CD1c-positive myeloid dendritic cell (primary cell): Measurements from ENCODE around the gene LTBP4.
"Not testable (repeated sequence)": the region's sequence is repeated elsewhere in the genome, so short reads cannot be mapped to it uniquely, and the experiment has no call there.

Experiments
- DNase-seq: peaks from one replicate; pipeline ENCODE4 v3.0.0-alpha.2; 2016; ENCODE audit errors: extremely low spot score

Gene LTBP4

DNA sequence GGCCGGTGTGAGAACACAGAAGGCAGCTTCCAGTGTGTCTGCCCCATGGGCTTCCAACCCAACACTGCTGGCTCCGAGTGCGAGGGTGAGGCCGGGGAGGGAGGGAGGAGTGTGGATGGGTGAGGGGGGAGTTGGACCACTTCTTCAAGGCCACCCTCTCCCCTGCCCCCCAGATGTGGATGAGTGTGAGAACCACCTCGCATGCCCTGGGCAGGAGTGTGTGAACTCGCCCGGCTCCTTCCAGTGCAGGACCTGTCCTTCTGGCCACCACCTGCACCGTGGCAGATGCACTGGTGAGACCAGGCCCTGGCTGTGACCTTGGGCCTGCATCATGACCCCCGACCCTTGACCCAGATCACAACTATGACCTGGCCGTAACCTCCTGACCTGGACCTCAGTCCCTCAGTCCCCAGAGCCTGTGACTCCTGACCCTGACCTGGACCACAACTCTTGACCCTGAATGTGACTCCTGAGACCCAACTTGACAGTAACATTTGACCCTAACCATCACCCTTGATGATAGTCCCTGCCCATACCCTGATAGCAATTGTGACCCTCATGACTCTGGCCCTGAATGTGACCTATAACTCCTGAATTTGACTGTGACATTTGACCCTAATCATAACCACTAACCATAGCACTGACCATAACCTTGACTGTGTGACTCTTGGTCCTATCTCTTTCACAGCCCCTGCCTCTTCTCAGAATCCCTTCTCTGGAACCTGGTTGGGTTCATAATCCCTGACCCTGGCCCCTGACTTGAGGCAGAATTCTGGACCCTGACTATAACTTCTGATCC lies 10.9 kb downstream of the LTBP4 start:
- DNase-seq: no peak

DNA sequence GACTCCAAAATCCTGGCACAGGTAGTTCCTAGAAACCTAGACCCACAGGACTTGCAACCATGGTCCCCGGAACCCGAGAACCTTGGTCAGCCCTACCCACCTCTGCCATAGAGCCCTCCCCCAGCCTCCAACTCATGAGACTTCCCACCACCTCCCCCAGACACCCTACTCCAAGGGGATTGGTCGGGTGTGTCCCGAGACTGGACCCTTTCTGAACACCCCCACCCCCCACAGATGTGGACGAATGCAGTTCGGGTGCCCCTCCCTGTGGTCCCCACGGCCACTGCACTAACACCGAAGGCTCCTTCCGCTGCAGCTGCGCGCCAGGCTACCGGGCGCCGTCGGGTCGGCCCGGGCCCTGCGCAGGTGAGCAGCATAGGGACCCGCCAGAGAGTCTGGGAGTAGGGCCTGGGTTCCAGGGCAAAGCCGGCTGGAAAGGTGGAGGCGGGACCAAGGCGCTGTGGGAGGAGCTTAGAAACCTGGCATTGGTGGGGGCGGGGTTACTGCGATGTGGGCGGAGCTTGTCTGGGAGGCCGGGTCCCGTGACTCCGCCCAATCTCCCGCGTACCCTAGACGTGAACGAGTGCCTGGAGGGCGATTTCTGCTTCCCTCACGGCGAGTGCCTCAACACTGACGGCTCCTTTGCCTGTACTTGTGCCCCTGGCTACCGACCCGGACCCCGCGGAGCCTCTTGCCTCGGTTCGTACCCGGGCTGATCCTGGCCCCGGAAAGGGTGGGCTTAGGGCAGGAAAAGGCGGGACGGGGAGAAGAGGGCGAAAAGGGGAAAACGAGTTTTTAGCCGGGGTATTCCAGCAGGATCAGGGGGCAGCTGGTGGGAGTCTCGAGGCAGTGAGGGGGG lies 11.9 kb downstream of the LTBP4 start:
- peak; percentile 71 for DNase-seq

GRCh38 chr19:40613690-40614621 lies 12.8 kb downstream of the LTBP4 start:
- peak; percentile 83 for DNase-seq

DNA sequence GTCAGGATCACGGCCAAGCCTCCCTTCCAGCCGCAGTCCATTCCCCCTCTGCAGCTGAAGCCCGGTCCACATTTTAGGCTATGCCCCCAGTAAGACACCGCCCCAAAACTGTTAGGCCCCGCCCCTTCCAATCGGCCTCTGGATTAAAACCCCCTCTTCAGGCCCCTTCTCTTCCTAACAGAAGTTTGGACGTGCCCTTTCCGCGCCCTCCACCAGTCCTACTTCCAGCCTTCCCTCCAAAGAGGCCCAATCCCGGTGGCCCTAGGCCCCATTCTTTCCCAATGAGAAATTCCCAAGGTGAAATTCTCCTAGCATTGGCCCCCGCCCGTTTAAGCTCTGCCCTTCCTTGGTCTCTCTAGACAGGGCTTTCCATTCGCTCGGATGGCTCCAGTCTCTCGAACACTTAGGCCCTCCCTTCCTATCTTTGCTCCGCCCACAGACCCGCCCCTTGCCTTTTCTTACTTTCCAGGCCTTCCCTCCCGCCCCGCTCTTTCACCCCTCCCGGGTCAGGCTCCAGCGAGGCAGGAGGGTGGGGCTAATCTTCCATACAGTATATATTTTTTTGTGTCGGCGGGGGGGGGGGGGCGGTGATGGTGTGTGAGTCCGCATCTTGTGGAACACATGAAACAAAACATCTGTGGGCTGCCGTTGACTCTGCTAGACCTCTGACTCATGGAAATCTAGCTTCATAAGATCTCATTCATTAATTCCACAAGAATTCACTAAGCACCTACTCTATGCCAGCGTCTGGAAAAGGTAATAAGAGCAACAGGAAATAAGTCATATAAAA lies 13.6 kb downstream of the LTBP4 start:
- DNase-seq: peak; percentile 72

DNA sequence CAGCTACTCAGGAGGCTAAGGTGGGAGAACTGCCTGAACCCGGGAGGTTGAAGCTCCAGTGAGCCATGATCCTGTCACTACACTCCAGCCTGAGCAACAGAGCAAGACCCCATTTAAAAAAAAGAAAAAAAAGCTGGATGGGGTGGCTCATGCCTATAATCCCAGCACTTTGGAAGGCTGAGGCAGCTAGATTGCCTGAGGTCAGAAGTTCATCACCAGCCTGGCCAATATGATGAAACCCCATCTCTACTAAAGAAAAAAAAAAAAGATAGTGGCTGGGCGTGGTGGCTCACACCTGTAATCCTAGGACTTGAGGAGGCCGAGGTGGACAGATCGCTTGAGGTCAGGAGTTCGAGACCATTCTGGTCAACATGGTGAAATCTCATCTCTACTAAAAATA lies 15.0 kb downstream of the LTBP4 start:
- DNase-seq: no peak

DNA sequence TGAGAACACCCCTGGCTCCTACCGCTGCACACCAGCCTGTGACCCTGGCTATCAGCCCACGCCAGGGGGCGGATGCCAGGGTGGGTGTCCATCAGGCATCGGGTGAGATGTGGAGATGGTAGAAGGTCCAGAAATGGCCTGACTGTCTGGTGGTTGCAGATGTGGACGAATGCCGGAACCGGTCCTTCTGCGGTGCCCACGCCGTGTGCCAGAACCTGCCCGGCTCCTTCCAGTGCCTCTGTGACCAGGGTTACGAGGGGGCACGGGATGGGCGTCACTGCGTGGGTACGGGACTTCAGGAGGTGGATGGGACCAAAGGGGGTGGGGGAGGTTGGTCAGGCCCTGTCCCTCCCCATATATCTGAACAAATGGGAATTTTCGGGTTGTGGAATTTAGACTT lies 15.8 kb downstream of the LTBP4 start:
- no peak for DNase-seq

GRCh38 chr19:40617961-40618360 lies 16.8 kb downstream of the LTBP4 start:
- no peak for DNase-seq

GRCh38 chr19:40619333-40620160 lies 18.4 kb downstream of the LTBP4 start:
- DNase-seq: no peak

GRCh38 chr19:40620161-40620485 lies 19.0 kb downstream of the LTBP4 start:
- no peak for DNase-seq

DNA sequence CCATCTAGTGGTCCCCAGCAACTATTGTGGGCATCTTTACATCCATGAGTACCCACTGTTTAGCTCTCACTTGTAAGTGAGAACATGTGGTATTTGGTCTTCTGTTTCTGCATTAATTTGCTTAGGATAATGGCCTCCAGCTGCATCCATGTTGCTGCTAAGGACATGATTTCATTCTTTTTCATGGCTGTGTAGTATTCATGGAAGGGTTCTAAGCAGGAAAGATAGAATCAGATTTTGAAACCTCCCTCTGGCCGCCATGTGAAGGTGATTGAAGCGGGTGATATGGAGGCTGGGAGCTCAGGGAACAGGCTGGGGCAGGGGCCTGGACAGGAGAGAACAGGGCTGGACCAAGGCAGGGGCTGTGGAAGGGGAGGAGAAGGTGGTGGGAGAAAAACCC lies 20.1 kb downstream of the LTBP4 start:
- no peak for DNase-seq

- DNase-seq: no peak
Observed at GRCh38 chr19:40621966-40622772, 21.0 kb downstream of the LTBP4 start.

- no peak for DNase-seq
Observed at GRCh38 chr19:40622773-40623075, 21.6 kb downstream of the LTBP4 start.

- no peak for DNase-seq
Observed at GRCh38 chr19:40623403-40624251, 22.5 kb downstream of the LTBP4 start.

DNA sequence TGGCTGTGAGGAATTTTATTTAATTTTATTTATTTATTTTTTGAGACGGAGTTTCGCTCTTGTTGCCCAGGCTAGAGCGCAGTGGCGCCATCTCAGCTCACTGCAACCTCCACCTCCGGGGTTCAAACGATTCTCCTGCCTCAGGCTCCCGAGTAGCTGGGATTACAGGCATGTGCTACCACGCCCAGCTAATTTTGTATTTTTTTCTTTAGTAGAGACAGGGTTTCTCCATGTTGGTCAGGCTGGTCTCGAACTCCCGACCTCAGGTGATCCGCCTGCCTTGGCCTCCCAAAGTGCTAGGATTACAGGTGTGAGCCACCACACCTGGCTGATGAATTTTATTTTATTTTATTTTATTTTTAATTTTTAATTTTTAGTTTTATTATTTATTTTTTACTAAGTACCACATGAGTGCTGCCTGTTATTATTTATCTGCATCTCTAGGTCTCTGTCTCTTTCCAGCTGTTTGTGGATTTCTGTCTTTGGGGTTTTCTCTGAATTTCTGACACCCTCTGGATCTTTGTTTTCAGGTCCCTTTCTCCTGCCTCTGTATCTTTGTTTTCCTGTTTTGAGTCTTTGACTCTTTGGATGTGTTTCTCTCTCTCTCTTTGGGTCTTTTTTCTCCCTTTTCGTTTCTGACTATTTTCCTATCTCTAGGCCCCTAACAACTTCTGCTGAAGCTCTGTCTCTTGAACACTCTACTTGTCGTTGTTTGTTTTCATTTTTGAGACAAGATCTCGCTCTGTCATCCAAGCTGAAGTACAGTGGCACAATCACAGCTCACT lies 23.4 kb downstream of the LTBP4 start:
- DNase-seq: not testable (repeated sequence)

DNA sequence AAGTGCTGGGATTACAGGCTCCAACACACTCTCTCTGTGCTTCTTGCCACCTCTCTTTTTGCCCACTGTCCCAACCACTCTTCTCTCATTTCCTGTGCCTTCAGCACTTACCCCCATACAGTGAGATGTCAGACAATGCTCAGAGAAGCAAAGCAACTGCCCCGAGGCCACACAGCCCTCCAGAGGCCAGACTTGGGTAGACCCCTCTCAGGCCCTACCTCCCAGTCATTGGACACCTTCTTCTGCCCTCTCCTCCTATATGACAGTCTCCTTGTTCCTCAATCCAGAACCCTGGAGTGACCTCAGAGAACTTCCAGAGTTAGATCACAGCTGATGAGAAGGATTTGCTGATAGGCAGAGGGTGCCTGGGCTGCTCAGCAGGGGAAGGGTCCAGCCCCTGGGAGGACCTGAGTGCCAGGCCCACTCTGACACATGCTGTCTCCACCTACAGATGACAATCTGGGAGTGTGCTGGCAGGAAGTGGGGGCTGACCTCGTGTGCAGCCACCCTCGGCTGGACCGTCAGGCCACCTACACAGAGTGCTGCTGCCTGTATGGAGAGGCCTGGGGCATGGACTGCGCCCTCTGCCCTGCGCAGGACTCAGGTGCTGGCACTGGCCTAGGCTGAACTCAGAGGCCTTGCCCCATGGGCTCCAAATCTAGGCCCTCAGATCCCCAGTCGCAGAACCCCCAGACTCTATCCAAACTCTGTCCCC lies 24.4 kb downstream of the LTBP4 start:
- peak; percentile 49 for DNase-seq

- DNase-seq: no peak
Observed at GRCh38 chr19:40626918-40627317, 25.7 kb downstream of the LTBP4 start.
